HTR-8/SVneo (cell line): Measurements from ENCODE around the gene EIF3F.

Source experiments
- DNase-seq: peaks from one replicate; pipeline ENCODE4 v3.0.0; 2011; ENCODE audit warnings: low spot score, mixed read lengths; ENCODE audit not compliant: insufficient read length
- FAIRE-seq: peaks from 2 replicates; lab custom pipeline; 2011; peaks lifted over from hg19 to GRCh38; lab: Jason Lieb, UNC

EIF3F gene, protein sequence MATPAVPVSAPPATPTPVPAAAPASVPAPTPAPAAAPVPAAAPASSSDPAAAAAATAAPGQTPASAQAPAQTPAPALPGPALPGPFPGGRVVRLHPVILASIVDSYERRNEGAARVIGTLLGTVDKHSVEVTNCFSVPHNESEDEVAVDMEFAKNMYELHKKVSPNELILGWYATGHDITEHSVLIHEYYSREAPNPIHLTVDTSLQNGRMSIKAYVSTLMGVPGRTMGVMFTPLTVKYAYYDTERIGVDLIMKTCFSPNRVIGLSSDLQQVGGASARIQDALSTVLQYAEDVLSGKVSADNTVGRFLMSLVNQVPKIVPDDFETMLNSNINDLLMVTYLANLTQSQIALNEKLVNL

DNA sequence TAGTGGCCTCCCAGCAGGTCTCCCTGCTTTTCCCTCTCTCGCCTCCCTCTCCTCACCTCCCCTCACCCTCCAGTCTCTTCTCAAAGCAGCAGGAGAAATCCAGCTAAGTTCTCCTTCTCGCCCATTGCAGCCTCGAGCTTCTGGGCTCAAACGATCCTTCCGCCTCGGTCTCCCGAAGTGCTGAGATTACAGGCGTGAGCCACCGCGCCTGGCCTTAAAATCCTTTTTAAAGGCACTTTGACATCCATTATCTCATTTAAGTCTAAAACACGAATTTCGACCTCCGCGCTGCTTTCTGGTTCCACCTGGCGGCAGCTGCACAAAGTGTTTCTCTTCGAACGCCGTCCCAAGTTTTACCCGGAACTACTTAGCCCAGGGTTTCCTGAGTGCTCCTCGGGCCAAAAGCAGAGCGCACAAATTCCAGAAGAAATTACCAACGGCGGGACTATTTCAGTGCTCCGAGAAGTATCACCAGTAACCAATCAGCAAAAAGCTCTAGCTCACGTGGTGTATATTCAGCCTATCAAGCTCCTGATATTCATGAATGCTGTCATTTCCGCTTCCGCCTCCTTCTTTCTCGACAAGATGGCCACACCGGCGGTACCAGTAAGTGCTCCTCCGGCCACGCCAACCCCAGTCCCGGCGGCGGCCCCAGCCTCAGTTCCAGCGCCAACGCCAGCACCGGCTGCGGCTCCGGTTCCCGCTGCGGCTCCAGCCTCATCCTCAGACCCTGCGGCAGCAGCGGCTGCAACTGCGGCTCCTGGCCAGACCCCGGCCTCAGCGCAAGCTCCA, at the start of gene EIF3F:
EIF3F (plus strand) TSS at position 570 of the 792 bp plus-strand sequence; CDS start at position 586, 16 bp downstream.
- FAIRE-seq (peak; percentile 59), DNase-seq (peak; percentile 98)

DNA sequence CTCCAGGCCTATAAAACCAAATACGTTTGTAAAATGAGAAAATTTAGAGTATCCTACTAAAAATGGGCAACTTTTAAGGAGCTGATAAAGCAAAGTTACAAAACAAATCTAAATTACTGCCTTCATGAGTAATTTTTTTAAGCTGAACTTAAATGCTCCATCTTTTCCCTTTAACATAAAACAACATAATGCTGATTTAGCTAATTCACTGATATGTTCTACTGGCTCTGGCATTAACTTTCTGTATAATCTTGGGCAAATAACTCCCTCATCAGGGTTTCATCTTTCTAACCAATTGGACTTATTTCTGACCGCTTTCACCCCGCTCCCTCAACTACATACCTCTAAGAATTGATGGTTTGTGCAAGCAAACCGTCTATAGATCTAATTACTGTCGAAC, 46.0 kb upstream of the EIF3F start:
- FAIRE-seq, result no peak
- no peak for DNase-seq

DNA sequence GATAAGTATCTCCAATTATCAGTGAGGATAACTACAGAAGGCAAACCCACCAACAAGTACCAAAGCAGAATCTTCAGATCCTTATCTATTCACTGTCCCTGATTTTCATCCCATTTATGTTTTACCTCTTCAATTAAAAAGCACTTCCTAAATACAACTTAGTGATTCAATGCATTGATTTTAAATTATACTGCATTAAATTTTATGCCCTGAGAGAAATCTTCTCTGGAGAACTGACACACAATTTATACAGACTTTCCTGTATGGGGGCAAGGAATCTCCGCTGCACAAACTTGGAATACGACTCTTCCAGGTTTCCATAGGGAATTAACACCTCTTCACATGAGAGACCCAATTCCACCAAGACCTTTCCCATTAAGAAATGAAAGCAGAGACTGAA, 45.5 kb upstream of the EIF3F start, which contains the start of gene OR10A3:
OR10A3 (minus strand) TSS at position 101 of the 400 bp plus-strand sequence. CDS start 2,188 bp downstream, outside the sequence.
- FAIRE-seq (no peak), DNase-seq (no peak)

DNA sequence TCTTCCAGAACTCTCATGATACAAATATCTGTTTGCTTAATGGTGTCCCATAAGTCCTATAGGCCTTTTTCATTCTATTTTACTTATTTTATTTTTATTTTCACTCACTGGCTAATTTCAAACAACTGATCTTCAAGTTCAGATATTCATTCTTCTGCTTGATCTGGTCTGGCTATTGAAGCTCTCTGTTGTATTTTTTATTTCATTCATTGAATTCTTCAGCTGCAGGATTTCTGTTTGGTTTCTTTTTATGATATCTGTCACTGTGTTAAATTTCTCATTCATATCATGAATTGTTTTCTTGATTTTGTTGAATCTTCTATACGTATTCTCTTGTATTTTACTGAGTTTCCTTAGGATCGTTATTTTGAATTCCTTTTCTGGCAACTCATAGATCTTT, 43.0 kb upstream of the EIF3F start:
- DNase-seq (no peak), FAIRE-seq (no peak)

DNA sequence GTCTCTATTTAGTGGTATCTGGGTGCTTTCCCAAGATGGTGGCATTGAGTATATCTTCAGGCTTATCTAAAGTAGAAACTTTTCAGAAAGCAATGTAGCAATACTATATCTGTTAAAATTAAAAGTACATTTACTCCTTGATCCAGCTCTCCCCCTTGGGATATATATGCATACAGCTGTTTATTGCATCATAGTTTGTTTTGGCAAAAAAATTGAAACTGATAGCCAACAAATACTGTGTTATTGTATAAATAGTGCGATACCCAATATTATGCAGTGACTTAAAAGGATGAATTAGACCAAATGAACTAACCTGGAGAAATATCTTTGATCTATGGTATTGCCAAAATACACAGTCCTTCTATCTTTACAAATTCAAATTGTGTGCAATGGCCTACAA, 37.2 kb upstream of the EIF3F start:
- DNase-seq (no peak), FAIRE-seq (no peak)

DNA sequence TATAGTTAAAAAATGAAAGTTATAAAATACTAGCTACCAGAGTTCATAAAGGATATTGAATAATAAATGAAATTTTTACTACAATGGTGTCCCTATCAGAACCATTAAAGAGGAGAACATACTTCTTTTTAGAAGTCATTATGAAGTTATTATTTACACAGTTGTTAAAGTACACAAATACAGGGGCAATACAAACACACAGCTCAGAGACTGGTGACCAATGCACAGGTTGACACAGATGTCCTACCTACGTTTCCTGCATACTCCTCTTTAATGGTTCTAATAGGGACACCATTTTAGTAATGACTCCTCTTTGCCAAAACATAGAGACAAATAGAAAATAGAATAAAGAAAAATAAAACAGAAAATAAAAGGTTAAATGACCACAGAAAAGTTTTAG, 31.9 kb upstream of the EIF3F start:
- FAIRE-seq, result no peak
- no peak for DNase-seq

DNA sequence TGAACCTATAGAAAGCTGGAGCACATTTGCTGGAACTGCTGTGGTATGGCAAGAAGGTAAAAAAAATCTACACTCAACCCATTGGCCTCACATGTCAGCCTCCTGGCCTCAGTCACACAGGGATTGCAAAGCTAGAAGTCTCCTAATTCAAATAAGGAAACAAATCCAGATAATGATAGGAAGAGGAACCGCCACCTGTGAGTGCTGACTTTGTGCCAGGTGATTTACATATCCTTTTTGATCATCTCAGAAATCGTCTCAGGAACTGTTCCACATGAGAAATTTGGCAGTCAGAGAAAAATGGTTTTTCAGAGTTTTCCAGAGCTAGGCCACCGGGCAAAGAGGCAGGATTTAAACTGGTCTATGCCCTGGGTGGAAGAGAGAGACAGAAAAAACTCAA, 22.9 kb upstream of the EIF3F start:
- DNase-seq, result no peak
- FAIRE-seq, result no peak

DNA sequence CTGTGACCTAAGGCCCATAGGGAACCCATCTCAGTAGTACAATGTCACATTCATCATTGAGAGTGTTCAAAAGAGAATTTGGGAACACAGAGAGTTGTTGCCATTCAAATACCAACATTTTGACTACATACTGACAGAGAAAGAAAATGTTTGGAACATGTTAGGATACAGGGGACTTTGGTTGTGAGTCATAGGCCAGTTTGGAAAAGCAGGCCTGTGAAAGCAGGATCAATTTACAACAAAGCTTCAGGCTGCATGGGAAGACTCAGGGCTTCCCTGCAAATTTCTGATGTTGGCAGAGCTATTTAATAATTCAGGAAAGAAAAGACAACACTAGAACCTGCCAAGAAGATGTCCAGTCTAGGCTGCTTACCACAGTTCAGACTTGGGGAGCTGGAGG, 22.3 kb upstream of the EIF3F start:
- DNase-seq (no peak), FAIRE-seq (no peak)

DNA sequence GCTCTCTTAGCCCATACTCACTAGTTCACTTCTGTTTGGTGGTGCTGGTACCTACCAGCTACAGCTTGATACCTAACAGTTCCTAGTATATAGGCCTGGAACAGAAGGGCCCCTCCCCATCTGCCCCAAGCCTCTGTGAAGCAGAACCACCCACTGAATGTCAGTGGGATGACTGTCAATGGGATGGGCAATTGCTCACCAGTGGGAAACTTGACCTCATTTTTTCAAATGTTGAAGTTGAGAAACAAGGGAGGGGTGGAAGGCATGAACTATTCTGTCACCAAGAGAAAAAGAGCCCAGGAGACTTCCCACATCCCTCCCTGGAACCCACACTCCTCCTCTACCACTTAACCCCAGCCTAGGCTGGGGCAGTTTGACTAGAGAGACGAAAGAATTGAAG, 21.8 kb upstream of the EIF3F start, which contains the start of gene NLRP10:
NLRP10 (minus strand) TSS at position 62 of the 400 bp plus-strand sequence. CDS start 1,952 bp downstream, outside the sequence.
- peak; percentile 69 for FAIRE-seq

DNA sequence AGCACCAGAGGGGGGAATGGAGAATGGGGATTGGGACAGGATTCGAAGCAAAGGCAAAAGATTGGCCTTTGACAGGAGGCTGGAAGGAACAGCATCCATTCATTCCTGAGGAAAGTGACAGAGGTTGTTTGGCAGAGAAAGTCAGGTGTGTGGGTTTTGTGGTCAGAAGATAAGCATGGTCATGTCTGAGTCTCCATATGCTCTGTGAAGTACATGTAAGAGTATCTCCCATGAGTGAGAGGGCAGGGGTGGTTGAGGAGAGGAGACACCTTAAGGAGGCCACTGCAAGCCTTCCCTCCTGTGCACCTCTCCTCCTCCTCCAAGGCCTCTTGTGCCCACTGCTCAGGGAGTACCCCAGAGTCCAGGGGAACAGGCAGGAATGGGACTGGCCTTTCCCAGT, 20.0 kb upstream of the EIF3F start:
- no peak for FAIRE-seq
- DNase-seq, result no peak

More for the DNA sequence above, 21.8 kb upstream of the EIF3F start, which contains the start of gene NLRP10:
- no peak for DNase-seq

DNA sequence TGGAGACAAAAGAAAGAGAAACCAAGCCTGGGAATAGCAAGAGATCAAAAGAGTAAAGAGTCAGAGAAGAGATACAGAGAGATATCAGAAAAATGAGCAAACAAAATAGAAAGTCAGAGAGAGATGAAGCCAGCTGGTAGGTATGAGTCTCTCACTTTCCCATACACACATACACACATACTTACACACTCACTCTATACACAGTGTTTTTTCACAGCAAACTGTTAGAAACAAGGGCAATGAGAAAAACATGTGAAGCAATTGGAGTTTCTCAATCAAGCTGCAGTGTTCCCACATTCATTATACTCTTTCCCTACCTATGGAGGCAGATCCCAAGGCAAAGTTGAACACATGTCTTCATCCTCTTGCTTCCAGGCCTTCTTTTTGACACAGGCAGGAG, 19.3 kb upstream of the EIF3F start:
- DNase-seq, result no peak
- no peak for FAIRE-seq

DNA sequence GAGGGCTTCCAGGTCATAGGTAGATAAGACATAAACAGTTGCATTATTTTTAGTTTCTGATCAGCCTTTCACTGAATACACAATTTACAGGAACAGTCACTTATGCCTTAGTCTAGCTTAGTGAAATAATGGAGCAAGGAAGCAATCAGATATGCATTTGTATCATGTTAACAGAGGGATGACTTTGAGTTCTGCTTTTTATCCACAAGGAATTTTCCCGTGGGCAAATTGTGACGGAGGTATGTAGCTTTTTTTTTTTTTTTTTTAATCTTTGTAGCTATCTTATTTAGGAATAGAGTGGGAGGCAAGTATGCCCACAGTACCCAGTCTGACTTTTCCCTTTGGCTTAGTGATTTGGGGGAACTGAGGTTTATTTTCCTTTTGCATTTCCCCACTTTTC, 18.5 kb upstream of the EIF3F start:
- no peak for DNase-seq
- no peak for FAIRE-seq

DNA sequence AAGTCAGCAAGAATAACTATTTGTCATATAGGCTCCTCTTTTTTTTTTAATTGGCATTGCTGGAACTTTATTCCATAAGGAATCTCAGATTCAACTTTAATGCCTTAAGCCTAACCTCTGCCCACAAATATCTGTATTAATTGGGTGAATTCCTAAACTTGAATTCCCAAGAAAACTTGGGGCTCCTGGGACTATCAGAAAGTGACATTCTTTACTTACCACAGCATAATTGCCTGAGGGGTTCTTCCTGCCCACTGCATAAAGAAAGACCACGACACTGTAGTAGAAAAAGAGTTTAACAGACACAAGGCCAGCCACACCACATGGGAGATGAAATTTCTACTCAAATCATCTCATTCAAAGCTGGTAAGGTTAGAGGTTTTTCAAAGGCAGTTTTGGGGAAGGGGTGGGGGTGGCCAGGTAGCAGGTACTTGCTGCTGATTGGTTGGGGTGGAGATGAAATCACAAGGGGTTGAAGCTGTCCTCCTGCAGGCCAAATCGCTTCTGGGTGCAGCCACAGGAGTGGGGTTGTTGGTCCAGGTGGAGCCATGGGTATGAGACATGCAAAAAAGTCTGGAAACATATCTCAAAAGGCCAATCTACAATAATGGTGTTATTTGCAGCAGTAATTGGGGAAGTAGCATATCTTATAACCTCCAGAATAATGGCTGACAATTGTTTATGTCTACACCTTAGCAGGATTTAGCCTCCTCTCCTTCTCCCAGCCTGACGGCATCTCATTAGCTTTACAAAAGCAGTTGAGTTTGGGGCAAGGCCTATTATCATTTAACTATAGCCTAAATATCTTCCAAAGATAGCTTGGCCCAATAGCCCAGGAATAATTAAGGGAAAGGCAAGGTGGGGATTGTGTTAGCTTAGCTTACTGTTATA, 17.1 kb upstream of the EIF3F start:
- DNase-seq, result no peak
- FAIRE-seq, result peak; percentile 38

DNA sequence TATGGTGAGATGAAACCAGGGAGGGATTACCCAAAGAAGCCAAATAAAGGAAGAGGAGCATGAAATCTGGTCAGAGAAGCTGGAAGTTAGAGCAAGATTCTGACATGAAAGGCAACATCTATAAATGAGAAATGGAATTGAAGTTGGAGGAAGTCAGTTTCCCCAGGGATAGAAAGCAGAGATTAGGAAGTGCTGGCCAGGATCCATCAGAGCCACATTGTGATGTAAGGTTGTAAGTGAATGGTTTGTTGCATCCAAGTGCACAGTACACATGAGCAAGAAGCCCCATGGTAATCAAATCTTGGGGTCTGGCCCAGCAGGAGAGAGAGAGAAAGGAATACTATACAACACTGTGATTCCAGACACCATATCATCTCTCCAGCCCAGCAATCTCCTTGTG, 15.3 kb upstream of the EIF3F start:
- DNase-seq (no peak), FAIRE-seq (no peak)

DNA sequence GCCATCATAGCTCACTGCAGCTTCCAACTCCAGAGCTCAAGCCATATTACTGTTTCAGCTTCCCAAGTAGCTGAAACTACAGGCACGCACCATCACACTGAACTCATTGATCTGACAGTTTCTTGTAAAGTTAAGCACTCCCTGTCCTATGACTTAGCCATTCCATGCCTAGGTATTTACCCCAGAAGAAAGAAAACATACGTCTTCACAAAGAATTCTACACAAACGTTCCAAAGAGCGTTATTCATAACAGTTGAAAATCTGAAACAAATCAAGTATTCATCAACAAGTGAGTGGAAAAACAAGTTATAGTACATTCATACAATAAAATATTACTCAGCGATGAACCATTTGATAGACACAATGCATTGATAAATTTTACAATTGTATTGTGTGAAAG, 14.1 kb upstream of the EIF3F start:
- DNase-seq (no peak), FAIRE-seq (no peak)

DNA sequence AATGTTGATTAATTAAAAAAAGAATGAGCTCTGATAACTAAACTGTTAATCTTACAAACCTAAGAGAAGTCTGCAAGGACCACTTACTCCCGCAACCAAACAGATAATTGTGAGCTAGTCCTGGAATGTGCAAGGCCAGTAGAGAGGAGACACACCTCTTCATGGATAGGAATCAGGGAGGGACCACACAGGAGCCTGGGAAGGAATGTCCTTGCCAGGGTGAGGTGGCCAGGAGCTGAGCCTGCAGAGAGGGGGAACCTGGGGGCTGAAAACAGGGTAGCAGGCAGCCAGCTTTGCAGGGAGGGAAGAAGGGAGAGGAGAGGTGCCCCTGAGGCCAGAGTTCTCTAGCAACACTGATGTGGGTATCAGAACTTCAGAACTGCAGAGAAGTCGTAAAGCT, 12.5 kb upstream of the EIF3F start:
- DNase-seq (no peak), FAIRE-seq (no peak)

DNA sequence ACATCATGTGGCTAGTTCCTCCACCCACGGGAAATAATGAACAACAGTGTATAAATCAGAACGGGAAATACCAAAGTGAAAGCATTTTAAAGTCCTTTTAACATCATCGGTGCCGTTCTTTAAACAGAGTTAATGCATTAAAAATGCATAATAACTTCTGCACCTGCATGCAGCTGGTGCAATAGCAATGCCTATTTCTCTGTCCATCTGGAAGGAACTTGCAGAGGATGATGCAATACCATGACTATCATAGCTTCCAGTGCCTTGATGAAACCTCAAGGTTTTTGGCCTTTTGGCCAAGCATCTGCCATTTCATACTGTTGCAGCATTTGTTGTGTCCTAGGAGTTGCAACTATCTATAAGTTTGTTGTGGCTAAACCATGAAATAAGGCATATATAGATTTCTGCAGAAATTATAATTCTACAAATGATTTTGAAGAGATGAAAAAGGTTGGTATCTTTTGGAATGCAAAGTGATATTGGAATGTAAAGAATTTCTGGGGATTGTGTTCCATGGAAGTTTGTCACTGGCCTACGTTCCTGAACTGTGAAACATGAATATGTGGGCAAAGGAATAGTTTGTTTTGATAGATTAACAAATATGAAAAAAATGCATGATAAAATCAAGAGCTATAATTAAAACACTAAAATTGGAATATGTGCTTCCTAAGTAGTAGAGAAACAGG, 9.8 kb upstream of the EIF3F start:
- peak; percentile 49 for DNase-seq

DNA sequence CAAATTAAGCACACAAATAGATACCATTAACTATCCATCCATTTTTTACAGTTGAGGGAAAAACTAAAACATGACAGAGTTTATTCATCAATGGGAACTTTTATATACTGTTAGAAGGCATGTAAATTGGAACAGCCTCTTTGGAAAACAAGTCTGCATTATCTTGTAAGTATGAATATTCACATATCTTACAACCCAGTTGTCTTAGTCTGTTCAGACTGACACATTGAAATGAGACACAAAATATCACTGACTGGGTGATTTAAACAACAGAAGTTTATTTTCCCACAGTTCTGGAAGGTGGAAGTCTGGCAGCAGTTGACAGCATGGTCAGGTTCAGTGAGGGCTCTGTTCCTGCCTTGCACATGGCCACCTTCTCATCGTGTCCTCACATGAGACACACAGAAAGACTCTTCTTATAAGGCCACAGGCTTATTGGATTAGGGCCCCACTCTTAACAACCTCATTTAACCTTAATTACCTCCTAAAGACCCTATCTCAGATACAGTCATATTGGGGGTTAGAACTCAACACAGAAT, 5.4 kb upstream of the EIF3F start:
- FAIRE-seq, result no peak
- DNase-seq, result no peak

More for the DNA sequence above, 9.8 kb upstream of the EIF3F start:
- no peak for FAIRE-seq

DNA sequence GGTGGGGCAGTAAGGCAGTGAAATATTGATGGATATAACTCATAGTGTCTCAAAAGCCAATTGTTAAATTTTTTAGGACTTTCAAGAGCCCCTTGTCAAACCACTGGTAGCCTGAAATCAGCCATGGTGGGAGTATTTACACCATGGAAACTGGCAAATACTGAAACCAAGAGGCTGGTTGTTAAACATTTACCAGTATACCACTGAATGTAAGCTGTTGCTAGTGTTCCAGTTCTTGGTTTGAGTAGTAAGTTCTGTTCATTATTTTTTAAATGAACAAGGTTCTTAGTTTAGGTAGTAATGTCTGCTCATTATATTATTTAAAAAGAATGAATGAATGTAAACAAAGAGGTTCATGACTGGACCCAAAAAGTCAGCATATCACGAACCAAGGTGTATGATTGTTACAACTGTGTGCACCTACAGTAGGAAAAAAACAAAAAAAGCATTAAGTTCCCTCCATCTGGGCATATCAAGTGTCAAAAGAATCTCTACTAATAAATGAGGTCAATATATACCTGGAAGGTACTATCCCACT, 4.5 kb upstream of the EIF3F start:
- FAIRE-seq (no peak), DNase-seq (no peak)
